Activated CD4-positive, alpha-beta T cell treated with anti-CD3 and anti-CD28 coated beads for 36 hours (primary cell): ENCODE results near the gene SNRK. TPM values are rescaled to one million over a fixed set of nuclear protein-coding genes. Genes with fewer than 3 reads are reported as not detected.

Experiments
- ATAC-seq: fragments of 200-7000 bp; cut with Tn5 transposase; one replicate; pipeline ENCODE4 v1.10.0; 2021; ENCODE audit warnings: mild to moderate bottlenecking, moderate library complexity
- CTCF ChIA-PET: fragments of 350-600 bp; sonication (Branson Sonifier 250); formaldehyde crosslinking; loops from one replicate; lab custom pipeline; 2021; ENCODE audit warnings: antibody characterized with exemption; lab: Charles Lee
- POLR2A ChIA-PET: fragments of 350-600 bp; sonication (Branson Sonifier 250); formaldehyde crosslinking; loops from one replicate; lab custom pipeline; 2021; ENCODE audit warnings: antibody characterized with exemption, inconsistent platforms; lab: Charles Lee
- DNase-seq: peaks from one replicate; pipeline ENCODE4 v3.0.0-alpha.2; 2020
- H3K27ac Mint-ChIP-seq: one replicate; pipeline ENCODE4 v1.8.0; 2021; ENCODE audit warnings: mixed read lengths
- H3K27me3 Mint-ChIP-seq: one replicate; pipeline ENCODE4 v1.8.0; 2021; ENCODE audit warnings: mixed read lengths
- H3K36me3 Mint-ChIP-seq: one replicate; pipeline ENCODE4 v1.8.0; 2021; ENCODE audit warnings: low read depth, mixed read lengths
- H3K4me1 Mint-ChIP-seq: one replicate; pipeline ENCODE4 v1.8.0; 2021; ENCODE audit warnings: mixed read lengths
- H3K4me3 Mint-ChIP-seq: one replicate; pipeline ENCODE4 v1.8.0; 2021; ENCODE audit warnings: mild to moderate bottlenecking, moderate library complexity, mixed read lengths
- H3K9me3 Mint-ChIP-seq: one replicate; pipeline ENCODE4 v1.8.0; 2021; ENCODE audit warnings: low read depth, mixed read lengths
- intact Hi-C, 2 experiments: fragments of 100-400 bp; cut with DNase I in 1 of 2; cut with micrococcal nuclease in 1 of 2; formaldehyde crosslinking; loops; one replicate each; pipeline versions ENCODE4 v1.14.2 to v1.15.1; 2022 to 2024; cut with DNase I, micrococcal nuclease
- total RNA-seq, 2 experiments: library from RNA; stranded (reverse); gene quantifications; one replicate each; pipeline ENCODE4 v1.2.3, GENCODE V29; 2021

The SNRK gene
- total RNA-seq, 2 experiments from 2014 or later, result 19.5 to 22.9 TPM

GRCh38 chr3:43289841-43290470, 3.6 kb downstream of the SNRK start:
- no peaks in the 10 kb centered on the region for H3K27me3 Mint-ChIP-seq
- peaks cover 7% of the 10 kb centered on the region for H3K36me3 Mint-ChIP-seq
- H3K4me3 Mint-ChIP-seq, result peak overlapping the region; percentile 94
- H3K9me3 Mint-ChIP-seq, result no peaks in the 10 kb centered on the region
- intact Hi-C loops, result loop anchor here (1.0 to 10.0 kb wide), 7 partner anchors 7 to 1328 kb away; partner anchors contain the start of genes ACKR2 (in 1 of the 2), CCDC13 (in 1 of the 2), HIGD1A (in 1 of the 2) and POMGNT2 (in 1 of the 2)
- no peak for ATAC-seq
- H3K27ac Mint-ChIP-seq, result peak overlapping the region; percentile 94
- CTCF ChIA-PET, result interaction anchor here (1.0 to 2.3 kb wide), 5 partner anchors 8 to 127 kb away, joined by 3 to 9 read pairs (median 4); no protein-coding TSS in a partner anchor
- no peak for DNase-seq
- POLR2A ChIA-PET, result interaction anchor here (0.6 to 0.8 kb wide), 3 partner anchors 83 to 293 kb away, joined by 3 read pairs; no protein-coding TSS in a partner anchor
- peaks cover 70% of the 10 kb centered on the region for H3K4me1 Mint-ChIP-seq

DNA sequence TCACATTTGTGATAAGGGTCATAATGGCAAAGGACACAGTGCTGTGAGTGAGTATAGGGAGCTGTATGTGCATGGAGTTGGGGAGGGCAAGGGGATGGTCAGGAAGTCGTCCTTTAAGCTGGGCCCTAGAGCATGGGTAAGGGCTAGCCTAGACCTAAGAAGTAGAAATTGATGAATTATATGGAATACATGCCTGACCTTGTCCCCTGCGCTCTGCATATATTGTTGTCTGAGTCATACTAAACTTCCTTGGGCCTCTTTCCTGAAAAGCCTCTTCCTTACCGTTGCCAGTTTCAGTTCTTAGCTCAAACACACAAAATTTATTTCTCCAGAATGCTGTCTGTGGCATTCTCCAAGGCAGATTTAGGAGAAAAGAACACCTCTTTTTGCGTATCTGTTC, 4.6 kb downstream of the SNRK start:
- Mint-ChIP-seq H3K27me3 (no peaks in the 10 kb centered on the region), H3K4me1 (peaks cover 77% of the 10 kb centered on the region), H3K9me3 (no peaks in the 10 kb centered on the region), H3K27ac (peak overlapping the region; percentile 94), H3K36me3 (peaks cover 7% of the 10 kb centered on the region), H3K4me3 (peak overlapping the region; percentile 94)
- intact Hi-C loops, result no loop called here
- CTCF ChIA-PET, result interaction anchor here (0.7 to 2.3 kb wide), 6 partner anchors 11 to 161 kb away, joined by 3 to 9 read pairs (median 3); no protein-coding TSS in a partner anchor
- ATAC-seq, result no peak
- POLR2A ChIA-PET, result interaction anchor here (0.6 kb wide), 1 partner anchor 383 kb away, joined by 5 read pairs; no protein-coding TSS in a partner anchor
- no peak for DNase-seq

- DNase-seq (no peak), ATAC-seq (no peak)
- no peaks in the 10 kb centered on the region for H3K27me3 Mint-ChIP-seq
- peaks cover 81% of the 10 kb centered on the region for H3K4me1 Mint-ChIP-seq
- POLR2A ChIA-PET, result no interaction called here
- CTCF ChIA-PET, result interaction anchor here (1.0 to 2.3 kb wide), 4 partner anchors 10 to 87 kb away, joined by 3 to 9 read pairs (median 4); no protein-coding TSS in a partner anchor
- intact Hi-C loops, result no loop called here
- H3K4me3 Mint-ChIP-seq, result peak overlapping the region; percentile 94
- peaks cover 7% of the 10 kb centered on the region for H3K36me3 Mint-ChIP-seq
- peak overlapping the region; percentile 94 for H3K27ac Mint-ChIP-seq
- no peaks in the 10 kb centered on the region for H3K9me3 Mint-ChIP-seq
Measured at GRCh38 chr3:43291546-43291945, 5.2 kb downstream of the SNRK start.

DNA sequence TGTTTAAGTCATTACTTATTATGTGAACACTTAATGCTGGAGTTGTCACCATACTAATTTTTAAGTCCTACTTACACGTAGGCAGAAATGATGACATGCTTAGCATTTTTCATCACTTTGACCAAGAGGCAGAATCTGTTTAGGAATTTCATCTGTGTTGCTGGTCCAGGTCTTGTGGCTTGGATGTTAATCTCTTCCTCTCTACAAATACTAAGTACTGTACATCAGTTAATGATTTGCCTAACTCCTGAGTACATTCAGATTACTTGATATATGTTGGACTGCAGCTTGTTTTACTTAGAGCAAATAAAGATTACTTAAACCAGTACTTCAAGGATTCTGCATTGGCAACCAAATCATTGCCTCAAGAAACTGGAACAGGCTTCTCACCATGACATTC, 8.6 kb downstream of the SNRK start:
- Mint-ChIP-seq H3K9me3 (no peaks in the 10 kb centered on the region), H3K36me3 (peaks cover 4% of the 10 kb centered on the region), H3K27ac (peak overlapping the region; percentile 76), H3K27me3 (no peaks in the 10 kb centered on the region), H3K4me1 (peaks cover 93% of the 10 kb centered on the region), H3K4me3 (no peak overlapping the region)
- ChIA-PET POLR2A (no interaction called here), CTCF (interaction anchor here (0.6 to 1.2 kb wide), 3 partner anchors 9 to 12 kb away, joined by 3 read pairs; partner anchors contain the start of gene SNRK)
- no peak for DNase-seq
- ATAC-seq, result no peak
- intact Hi-C loops, result no loop called here

- Mint-ChIP-seq H3K4me3 (peak overlapping the region; percentile 52), H3K9me3 (no peaks in the 10 kb centered on the region), H3K27ac (peak overlapping the region; percentile 90), H3K27me3 (no peaks in the 10 kb centered on the region), H3K4me1 (peaks cover 79% of the 10 kb centered on the region), H3K36me3 (peaks cover 1% of the 10 kb centered on the region)
- POLR2A ChIA-PET, result interaction anchor here (1.0 kb wide), 1 partner anchor 20 kb away, joined by 3 read pairs; no protein-coding TSS in a partner anchor
- CTCF ChIA-PET, result interaction anchor here (0.9 to 3.2 kb wide), 3 partner anchors 10 to 32 kb away, joined by 3 to 14 read pairs (median 3); no protein-coding TSS in a partner anchor
- ATAC-seq, result peak; percentile 87
- intact Hi-C loops, result no loop called here
- DNase-seq, result peak; percentile 65
Measured at GRCh38 chr3:43296565-43296964, 10.2 kb downstream of the SNRK start.

- Mint-ChIP-seq H3K36me3 (peaks cover 8% of the 10 kb centered on the region), H3K27ac (peak overlapping the region; percentile 77)
- CTCF ChIA-PET, result interaction anchor here (0.6 to 3.2 kb wide), 3 partner anchors 9 to 503 kb away, joined by 3 to 14 read pairs (median 4); no protein-coding TSS in a partner anchor
Measured at GRCh38 chr3:43298292-43298691, 12.0 kb downstream of the SNRK start.

GRCh38 chr3:43298761-43299160, 12.4 kb downstream of the SNRK start:
- peak overlapping the region; percentile 8 for H3K4me3 Mint-ChIP-seq
- H3K27ac Mint-ChIP-seq, result peak overlapping the region; percentile 77
- ChIA-PET POLR2A (interaction anchor here (0.6 kb wide), 1 partner anchor 416 kb away, joined by 4 read pairs; no protein-coding TSS in a partner anchor), CTCF (interaction anchor here (0.6 to 3.2 kb wide), 2 partner anchors 8 to 503 kb away, joined by 3 to 14 read pairs; no protein-coding TSS in a partner anchor)
- peaks cover 13% of the 10 kb centered on the region for H3K36me3 Mint-ChIP-seq
- intact Hi-C loops, result no loop called here
- peaks cover 78% of the 10 kb centered on the region for H3K4me1 Mint-ChIP-seq
- ATAC-seq (no peak), DNase-seq (no peak)
- no peaks in the 10 kb centered on the region for H3K27me3 Mint-ChIP-seq
- H3K9me3 Mint-ChIP-seq, result no peaks in the 10 kb centered on the region

More at GRCh38 chr3:43298292-43298691, 12.0 kb downstream of the SNRK start:
- Mint-ChIP-seq H3K4me1 (peaks cover 77% of the 10 kb centered on the region), H3K9me3 (no peaks in the 10 kb centered on the region), H3K27me3 (no peaks in the 10 kb centered on the region), H3K4me3 (peak overlapping the region; percentile 52)
- ATAC-seq (no peak), DNase-seq (no peak)
- intact Hi-C loops, result no loop called here
- POLR2A ChIA-PET, result interaction anchor here (0.6 kb wide), 1 partner anchor 416 kb away, joined by 4 read pairs; no protein-coding TSS in a partner anchor

GRCh38 chr3:43302116-43302880, 16.0 kb downstream of the SNRK start:
- ChIA-PET POLR2A (interaction anchor here (0.6 kb wide), 1 partner anchor 200 kb away, joined by 5 read pairs; no protein-coding TSS in a partner anchor), CTCF (interaction anchor here (1.1 kb wide), 1 partner anchor 11 kb away, joined by 3 read pairs; no protein-coding TSS in a partner anchor)
- ATAC-seq (no peak), DNase-seq (no peak)
- H3K27ac Mint-ChIP-seq, result peak overlapping the region; percentile 87
- H3K36me3 Mint-ChIP-seq, result peaks cover 26% of the 10 kb centered on the region
- no peaks in the 10 kb centered on the region for H3K9me3 Mint-ChIP-seq
- peaks cover 70% of the 10 kb centered on the region for H3K4me1 Mint-ChIP-seq
- H3K4me3 Mint-ChIP-seq, result no peak overlapping the region
- intact Hi-C loops, result no loop called here
- H3K27me3 Mint-ChIP-seq, result no peaks in the 10 kb centered on the region

DNA sequence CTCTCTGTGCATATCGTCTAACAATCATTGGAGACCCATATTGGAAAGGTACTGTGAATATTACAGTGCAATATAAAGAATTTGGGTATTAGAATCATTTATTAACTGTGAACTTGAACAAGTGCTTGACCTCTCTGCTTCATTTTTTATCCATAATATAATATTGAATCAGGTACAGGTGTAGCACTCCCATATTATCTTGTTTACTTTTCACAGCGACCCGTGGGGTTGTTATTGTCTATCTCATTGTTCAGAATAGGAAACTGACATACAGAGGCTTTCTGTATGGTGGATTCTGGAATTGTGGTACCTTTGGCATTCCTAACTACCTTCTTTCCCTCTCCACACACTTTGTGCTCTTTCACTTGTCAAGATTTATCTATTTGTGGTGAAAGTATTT, 17.8 kb downstream of the SNRK start:
- Mint-ChIP-seq H3K27ac (peak overlapping the region; percentile 17), H3K9me3 (no peaks in the 10 kb centered on the region), H3K27me3 (no peaks in the 10 kb centered on the region), H3K4me3 (no peak overlapping the region), H3K36me3 (peaks cover 44% of the 10 kb centered on the region), H3K4me1 (peaks cover 73% of the 10 kb centered on the region)
- POLR2A ChIA-PET, result no interaction called here
- DNase-seq (no peak), ATAC-seq (no peak)
- intact Hi-C loops, result no loop called here
- CTCF ChIA-PET, result interaction anchor here (1.5 kb wide), 1 partner anchor 10 kb away, joined by 3 read pairs; no protein-coding TSS in a partner anchor

- H3K4me1 Mint-ChIP-seq, result peaks cover 85% of the 10 kb centered on the region
Measured at GRCh38 chr3:43307226-43307625, 20.9 kb downstream of the SNRK start.

More at GRCh38 chr3:43307226-43307625, 20.9 kb downstream of the SNRK start:
- ChIA-PET CTCF (interaction anchor here (1.4 to 3.3 kb wide), 3 partner anchors 10 to 21 kb away, joined by 3 to 14 read pairs (median 9); no protein-coding TSS in a partner anchor), POLR2A (no interaction called here)
- no peaks in the 10 kb centered on the region for H3K9me3 Mint-ChIP-seq
- no peaks in the 10 kb centered on the region for H3K27me3 Mint-ChIP-seq
- DNase-seq (no peak), ATAC-seq (no peak)
- H3K4me3 Mint-ChIP-seq, result peak overlapping the region; percentile 9
- intact Hi-C loops, result loop anchor here in 1 of 2 experiments (1.0 kb wide), 1 partner anchor 13 kb away; no protein-coding TSS in a partner anchor
- H3K36me3 Mint-ChIP-seq, result peaks cover 53% of the 10 kb centered on the region
- peak overlapping the region; percentile 70 for H3K27ac Mint-ChIP-seq
